ENCODE results near the gene OGFOD1.

Gene OGFOD1

DNA sequence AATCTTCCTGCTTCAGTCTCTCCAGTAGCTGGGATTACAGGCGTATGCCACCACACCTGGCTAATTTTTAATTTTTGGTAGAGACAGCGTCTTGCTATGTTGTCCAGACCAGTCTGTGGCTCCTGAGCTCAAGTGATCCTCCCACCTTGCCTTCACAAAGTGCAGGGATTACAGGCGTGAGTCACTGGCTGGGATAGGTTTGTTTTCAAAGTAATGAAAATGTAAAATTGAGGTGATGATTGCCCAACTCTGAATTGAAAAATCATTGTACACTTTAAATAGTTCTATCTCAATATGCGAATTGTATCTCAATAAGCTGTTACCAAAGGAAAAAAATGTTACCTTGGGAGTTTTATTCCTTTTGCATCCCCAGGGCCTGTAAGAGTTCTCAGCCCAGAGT is 24.8 kb upstream of the OGFOD1 start:
- no peak for DNase-seq

DNA sequence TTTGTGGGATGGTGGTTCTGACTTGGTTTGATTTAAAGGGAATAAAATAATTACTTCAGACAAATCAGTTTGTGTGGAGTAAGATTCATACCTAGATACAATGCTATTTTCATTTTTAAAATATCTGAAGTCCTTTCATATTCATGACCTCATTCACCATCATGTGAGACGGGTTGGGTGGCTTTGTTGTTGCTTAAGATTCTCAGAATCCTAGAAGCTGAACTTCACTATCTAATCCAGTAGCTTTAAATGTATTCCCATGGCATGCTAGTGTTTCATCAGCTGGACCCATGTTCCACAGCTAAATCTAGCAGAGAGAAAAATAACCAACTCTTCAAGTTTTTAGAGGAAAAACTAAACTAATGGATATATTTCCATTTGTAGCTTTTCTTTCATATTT is 23.3 kb upstream of the OGFOD1 start:
- DNase-seq, result no peak

DNA sequence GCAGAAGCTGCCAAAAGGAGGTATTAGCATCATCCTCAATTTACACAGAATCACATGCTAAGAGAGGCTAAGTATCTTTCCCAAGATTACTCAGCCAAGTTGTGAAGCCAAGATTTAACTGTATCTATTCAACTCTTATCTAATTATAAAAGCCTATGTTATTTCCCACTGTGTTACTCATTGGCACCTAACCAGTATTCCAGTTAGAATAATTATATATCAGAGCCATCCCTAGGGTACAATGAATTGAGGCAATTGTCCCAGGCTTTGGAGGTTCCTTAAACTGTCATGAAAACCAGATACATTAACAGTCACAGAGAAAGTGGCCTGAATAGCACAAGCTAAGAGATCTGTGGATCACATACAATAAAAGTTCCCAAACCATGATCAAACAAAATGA is 15.1 kb upstream of the OGFOD1 start:
- no peak for DNase-seq

DNA sequence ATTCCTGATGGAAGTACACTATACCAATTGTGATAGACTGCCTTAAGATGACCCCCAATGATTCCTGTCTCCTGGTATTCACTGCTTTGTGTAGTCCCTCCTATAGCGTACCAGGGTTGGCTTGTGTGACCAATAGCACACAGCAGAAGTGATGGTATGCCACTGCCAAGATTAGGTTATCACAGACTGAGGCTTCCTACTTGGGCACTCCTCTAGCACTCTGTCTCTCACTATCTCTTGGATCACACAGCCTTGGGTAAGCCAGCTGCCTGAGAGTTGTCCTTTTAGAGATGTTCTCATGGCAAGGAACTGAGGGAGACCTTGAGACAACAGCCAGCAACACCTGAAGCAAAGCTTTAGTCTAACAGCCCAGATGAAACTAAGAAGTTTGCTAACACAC is 13.3 kb upstream of the OGFOD1 start:
- no peak for DNase-seq

DNA sequence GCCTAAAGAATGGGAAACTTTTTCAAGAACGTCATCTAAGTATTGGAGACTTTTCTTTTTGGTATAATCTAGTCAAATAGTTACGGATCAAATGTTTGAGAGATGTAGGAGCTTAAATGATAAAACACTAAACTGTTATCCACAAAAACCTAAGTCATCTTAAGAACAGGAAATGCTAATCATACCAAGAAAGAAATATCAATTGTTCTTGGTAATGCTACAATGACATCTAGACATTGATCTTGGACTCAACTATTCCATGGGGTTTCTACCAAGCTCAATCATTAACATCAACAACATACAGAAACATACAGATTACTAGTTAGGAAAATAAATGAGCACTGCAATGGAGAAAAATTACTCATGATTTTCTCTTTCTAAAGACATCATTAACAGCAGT is 4.1 kb upstream of the OGFOD1 start:
- no peak for DNase-seq

DNA sequence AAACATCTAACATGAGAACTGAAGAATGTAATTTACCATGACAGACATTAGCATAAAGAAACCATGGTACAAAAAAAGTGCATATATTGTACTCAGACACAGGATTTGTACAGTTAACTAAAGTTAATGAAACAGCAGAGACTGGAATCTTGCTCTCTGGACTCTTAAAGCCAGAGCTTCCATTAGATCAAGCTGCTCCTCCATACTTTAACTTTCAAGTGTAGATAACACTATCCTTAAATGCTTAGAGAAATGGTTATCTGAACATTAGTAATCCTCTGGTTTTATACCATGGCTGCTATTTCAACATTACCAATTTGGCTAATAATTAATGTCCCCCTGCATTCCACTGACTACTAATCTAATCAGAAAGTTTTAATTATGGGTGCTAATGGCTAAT is 3.3 kb upstream of the OGFOD1 start:
- DNase-seq, result no peak

DNA sequence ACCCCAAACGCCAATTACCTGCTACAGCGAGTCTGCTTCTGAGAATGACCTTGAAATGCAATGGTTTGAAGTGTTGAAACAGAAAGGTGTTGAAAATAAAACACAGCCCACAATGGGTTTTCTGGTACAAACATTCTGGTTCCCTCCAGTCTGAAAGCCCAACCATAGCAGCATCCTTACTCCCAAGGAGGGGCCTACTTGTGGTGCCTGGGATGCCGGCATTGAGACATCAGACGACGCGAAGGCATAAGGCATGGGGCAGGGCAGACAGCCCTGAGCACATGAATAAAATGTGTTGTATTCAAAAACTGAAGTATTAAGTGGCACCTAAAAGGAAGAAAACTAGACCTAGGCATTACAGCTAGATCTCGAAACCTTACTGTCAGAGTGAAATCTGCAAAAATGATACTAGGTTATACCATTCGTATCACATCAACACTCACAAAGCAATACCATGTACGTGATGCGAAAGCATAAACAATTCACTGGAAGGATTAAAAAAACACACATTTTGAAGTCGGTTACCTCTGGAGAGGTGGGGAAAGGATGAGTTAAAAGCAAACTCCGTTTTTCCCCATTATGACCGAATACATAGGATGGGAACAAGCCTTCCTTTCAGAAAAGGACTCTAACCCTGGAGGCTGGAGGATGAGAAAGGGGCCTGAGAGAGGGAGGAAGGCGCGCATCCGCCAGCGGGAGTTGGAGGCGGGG is 924 bp upstream of the OGFOD1 start:
- DNase-seq, result no peak

DNA sequence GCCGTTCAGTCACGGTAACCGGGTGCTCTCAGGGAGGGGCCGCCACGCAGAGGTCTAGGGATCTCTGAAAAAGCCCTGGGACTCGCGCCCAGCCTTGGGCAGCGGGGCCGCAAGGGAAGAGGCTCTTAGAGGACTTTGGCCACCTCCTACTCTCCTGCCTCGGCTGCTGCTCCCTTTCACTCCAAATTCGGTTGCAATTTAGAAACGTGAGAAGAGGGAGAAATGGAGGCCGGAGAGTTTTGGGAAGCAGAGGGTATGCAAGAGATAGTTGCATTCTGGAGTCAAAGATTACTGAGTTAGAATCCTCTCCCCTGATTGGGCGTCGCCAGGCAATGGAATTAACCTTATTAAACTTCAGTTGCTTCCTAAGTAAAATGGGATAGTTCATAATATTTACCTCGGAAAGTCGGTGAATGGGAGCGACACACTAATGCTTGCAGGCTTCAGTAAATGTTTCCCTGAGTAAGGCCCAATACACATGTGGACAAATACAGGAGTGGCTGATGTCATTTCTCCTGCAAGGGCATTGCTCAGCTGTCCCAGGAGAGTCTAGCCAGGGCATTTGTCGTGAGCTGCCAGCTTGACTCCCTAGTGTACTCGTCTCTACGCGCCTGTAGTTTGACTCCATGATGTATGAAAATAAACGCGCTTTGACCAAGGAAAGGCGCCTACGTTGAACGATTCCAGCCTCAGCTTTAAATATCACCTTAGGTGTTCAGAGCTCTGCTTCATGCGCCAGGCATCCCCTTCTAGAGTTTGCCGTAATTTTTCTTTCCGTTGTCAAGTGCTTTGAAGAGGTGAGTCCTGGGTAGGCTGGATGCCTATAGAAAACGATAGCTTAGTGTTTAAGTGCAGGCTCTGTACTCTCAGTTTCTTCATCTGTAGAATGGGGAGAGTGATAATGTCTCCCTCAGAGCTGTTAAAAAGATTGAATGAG is 667 bp downstream of the OGFOD1 start:
- DNase-seq, result peak in 6 of 58 donors; percentile 33 to 79 (median 65)

DNA sequence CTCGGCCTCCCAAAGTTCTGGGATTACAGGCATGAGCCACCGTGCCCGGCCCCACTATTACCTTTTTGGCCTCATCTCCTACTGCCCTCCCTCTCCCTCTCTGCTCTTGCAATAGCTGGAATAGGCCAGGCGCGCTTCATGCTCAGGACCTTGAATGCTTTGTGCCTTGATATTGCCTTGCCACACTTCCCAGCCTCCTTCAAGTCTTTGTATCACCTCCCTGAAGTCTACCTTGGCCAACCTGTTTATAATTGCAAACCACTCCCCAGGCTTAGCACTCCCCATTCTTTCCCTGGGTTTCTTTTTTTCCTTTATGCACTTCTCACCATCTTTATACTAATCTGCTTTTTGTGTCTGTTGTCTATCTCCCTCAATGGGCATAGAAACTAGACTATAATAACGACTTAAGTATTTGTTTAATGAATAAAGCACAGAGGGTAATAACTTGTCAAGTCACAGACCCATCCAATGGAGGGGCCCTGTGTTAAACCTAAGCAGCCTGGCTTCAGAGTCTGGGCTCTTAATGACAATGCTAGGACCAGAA is 6.6 kb downstream of the OGFOD1 start:
- DNase-seq, result no peak

DNA sequence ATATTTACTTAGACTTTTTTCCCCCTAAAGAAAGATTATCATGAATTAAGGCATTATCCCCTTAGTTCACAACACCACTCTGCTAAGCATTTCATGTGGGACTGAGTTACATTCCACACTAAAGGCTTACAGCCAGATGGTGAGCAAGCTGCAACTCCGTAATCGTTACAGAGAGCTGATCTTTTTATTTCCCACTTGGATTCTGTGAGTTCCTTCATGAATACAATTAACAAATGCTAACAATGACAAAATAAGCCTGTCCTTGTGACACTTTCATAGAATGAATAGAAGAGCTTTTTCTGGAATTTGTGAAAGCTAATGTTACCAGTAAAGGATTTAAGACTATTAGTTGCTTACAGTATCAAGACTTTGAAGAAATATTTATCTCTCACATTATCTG is 8.7 kb downstream of the OGFOD1 start:
- DNase-seq, result peak in 6 of 58 donors; percentile 4 to 66 (median 12)

DNA sequence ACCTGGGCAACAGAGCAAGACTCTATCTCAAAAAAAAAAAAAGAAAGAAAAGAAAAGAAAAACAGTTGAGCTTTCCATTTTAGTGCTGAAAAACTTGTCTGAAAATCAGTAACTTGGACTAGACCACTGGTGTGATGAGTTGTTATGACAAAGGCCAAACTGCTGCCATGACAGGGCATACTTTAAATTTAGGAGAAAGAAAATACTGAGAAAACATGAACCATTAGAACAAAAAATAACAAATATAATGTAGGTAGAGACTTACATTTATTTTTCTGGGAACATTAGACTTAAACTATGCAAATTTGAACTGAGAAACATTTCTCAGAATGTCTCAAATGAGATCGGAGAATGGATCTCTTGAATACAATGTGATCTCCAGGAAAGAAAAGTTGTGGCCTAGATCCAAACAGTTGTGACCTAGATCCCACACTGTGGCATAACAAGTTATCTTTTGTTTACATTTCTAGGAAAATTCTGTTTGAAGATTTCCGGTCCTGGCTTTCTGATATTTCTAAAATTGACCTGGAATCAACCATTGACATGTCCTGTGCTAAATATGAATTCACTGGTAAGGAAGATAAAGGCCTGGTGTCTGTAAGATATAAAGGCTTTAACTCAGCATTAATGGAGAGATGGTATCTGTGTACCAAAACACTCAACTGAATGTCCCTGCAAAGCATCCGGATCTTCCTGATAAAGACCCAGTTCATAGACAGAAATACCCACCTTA is 10.9 kb downstream of the OGFOD1 start:
- DNase-seq, result no peak

DNA sequence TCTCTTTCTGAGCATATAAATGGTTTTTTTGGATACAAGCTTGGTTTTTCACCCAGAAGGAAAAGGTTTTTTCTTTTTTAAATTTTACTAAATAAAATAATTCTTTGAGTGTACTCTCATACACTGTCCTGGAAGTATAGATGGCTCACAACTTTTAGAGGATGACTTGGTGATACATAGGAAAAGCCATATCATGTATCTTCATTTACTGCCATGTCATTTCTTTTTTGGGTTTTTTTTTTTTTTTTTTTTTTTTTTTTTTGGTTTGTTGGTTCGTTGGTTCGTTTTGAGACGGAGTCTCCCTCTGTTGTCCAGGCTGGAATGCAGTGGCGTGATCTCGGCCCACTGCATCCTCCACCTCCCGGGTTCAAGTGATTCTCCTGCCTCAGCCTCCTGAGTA is 11.8 kb downstream of the OGFOD1 start:
- DNase-seq, result no peak

DNA sequence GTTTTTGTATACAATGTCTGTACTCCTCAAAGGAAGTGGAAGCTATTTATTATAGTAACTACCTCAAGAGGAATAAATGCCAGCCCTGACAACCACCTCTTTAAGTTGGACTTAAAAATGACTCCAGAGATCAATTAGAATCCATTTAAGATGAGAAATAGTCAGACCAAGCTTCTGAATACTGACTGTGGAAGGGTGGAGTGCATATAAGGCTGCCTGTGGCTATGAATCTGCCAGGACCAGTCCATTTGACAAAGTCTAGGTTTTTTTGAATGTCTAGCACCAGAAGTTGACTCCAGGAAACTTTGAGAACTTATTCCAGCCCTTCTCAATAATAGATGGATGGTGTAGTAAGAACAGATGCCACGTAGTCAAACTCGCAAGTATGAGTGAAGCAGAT is 15.0 kb downstream of the OGFOD1 start:
- DNase-seq, result no peak

DNA sequence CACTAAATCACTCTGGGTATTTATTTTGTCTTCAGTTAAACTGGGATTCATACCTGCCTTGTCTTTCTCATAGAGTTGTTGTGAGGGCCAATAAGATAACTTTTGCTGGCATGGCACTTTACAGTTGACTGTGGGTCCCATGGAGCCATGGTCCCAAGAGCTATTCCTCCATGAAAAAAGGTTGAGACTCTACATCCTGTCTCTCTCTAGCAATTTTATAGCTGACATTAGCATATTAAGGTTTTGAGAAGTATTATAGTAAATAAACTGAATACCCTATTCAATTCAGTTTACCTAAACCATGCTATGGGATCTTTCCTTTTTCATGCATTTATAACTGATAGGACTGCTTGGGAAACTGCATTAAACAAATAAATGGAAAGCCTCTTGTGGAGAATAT is 17.4 kb downstream of the OGFOD1 start:
- no peak for DNase-seq

DNA sequence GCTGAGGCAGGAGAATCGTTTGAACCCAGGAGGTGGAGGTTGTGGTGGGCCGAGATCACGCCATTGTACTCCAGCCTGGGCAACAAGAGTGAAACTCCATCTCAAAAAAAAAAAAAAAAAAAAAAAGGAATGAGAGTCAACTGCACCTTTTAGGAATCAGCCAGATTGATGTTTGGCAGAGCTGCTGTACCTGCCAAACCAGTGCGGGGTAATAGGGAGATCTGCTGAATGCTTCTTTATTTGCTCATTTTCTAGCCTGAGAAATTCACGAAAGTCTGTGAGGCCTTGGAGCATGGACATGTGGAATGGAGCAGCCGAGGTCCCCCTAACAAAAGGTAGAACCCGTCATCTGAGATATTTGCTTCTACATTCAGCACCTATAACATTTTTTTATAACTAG is 18.4 kb downstream of the OGFOD1 start:
- no peak for DNase-seq

DNA sequence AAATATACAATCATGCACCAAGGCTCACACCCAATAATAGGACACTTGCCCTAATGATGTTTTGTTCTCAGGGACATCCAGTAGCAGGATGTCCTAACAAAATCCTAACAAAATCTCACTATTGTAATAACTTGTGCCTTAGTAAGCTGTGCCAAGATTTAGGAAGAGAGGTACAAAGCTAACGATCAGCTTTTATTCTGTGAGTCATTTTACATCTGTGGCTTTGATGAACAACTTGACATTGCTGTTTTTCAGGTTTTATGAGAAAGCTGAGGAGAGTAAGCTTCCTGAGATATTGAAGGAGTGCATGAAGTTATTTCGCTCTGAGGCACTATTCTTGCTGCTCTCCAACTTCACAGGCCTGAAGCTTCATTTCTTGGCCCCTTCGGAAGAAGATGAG is 18.9 kb downstream of the OGFOD1 start:
- DNase-seq, result no peak

DNA sequence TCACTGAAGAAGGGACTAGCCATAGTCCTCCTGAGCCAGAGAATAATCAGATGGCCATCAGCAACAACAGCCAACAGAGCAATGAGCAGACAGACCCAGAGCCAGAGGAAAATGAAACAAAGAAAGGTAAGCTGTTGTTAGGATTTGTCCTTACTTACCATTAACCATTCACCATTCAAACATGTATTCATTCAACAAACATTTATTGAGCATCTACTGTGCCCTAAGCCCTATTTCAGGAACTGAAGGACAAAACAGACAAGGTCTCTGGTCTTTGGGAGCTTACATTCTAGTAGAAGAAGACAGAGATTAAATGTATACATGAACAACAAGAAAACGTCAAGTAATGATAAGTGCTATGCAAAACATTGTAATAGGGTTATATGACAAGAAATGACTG is 19.3 kb downstream of the OGFOD1 start:
- no peak for DNase-seq

DNA sequence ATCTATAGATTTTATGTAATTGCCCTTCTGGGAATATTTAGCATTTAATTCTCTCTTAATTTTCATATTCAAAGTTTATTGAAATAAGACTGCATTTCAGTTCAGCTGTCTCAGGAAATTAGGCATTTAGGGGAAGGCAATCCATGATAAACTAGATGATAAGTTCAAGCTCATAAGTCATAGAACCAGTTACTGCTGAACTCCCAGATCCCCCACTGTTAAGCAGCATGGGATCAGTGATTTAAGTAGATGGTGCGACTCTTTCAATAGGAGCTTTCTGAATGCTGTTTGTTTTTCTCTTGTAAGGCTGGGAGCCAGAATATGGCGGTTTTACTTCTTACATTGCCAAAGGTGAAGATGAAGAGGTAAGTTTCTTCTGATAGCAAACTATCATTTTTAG is 23.8 kb downstream of the OGFOD1 start:
- no peak for DNase-seq

DNA sequence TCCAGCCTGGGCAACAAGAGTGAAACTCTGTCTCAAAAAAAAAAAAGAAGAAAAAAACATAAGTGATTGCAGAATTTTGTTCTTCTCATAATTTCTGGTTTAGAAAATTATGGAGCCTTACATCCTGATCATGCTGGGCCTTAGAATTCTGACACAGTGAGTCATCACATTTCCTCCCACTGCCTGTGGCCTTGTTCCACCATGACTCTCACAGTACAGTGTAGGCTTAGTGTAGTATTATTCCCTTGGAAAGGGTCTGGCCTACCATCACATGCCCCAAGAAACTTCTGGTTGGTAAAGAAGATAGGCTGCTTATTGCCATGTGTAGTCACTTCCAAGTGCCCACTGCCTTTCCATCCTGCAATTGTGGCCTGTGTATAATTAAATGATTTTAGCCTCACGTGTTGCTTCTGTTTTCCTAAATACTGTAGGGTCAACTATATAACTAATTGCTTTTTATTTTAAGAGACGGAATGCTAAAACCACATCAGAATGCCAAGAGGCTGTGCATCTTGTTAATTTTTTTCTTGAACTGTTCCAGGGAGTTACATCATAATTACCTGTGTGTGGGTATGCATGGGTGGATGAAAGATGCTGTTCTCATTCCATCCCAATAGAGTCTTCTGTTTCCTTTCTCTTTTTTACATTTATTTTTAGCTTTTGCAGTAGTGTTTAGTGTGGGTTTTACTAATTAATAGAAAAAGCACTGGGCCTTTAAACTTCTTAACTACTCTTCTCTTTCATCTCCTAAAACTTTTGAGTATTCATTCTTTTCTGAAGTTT is 25.9 kb downstream of the OGFOD1 start:
- peak in 3 of 58 donors; percentile 4 to 9 (median 6) for DNase-seq

DNA sequence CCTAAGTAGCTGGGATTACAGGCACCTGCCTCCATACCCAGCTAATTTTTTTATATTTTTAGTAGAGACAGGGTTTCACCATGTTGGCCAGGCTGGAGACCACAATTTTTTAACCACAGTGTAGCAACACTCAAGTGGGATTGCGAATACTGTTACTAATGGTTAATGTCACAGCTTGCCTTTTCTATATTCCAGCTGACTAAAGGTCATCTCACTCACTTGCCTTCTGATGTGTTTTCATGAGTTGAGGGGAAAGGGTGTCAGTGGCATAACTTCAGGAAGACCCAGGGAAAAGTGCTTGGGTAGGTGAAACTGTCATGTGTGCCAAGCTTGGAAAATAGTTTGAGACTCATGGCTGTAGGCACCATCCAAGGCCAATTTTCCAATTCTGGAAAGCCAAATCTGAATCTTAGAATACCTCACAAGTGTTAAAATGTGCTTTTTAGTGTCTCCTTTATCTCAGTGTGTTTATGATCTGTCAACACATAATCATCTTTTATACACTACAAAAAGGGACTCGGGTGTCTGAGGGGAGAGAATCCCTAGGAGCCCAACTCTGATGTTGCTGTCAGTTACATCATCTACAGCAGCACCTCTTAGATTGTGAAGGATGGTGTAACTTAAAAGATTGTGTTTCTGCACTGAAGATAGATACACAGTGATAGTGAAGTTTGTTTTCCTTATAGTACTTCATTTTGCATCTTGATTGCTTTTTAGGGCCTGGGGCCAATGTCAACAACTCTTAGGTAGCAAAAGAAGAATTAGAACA is 27.1 kb downstream of the OGFOD1 start:
- no peak for DNase-seq
